Astrocyte of the spinal cord (primary cell): ENCODE measurements around the gene TXNRD1.

Source experiments
- DNase-seq: peaks from one replicate; pipeline ENCODE4 v3.0.0; 2011; ENCODE audit warnings: low read depth, low spot score
- H3K4me3 ChIP-seq: 2 replicates; pipeline ENCODE4 v1.5.1; 2011; ENCODE audit warnings: low read depth, mild to moderate bottlenecking, low read length, moderate library complexity
- CTCF ChIP-seq: IDR thresholded peaks from 2 replicates; pipeline ENCODE4 v1.5.1; 2012; ENCODE audit warnings: low read depth, mild to moderate bottlenecking, low read length, inconsistent platforms
- in situ Hi-C: cut with HindIII; loops from 2 replicates; pipeline ENCODE4 v1.10.0; 2017; ENCODE audit warnings: low sequenced_read_pairs

TXNRD1 gene

DNA sequence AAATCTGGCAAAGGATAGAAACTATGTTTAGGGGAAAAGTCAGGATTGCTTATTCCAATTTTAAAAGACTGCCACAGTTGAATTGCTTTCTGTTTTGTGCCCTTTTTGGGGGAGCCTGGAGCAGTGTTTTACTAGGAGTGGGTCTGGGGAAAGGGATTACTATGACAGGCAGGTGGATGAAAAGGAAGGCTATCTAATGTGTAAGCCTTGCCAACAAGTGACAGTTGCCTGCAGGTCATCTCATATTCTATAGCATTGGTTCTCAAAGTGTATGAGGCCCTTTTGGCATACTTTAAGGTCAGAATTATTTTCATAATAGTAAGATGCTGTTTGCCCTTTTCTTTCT is 92.0 kb downstream of the TXNRD1 start:
- in situ Hi-C loops: no loop called here
- TF ChIP-seq CTCF: no peak
- no peak overlapping the region for H3K4me3 ChIP-seq
- DNase-seq: no peak

GRCh38 chr12:104309446-104309993 is 93.9 kb downstream of the TXNRD1 start:
- no peak for TF ChIP-seq CTCF
- no peak overlapping the region for H3K4me3 ChIP-seq
- in situ Hi-C loops: no loop called here
- no peak for DNase-seq

DNA sequence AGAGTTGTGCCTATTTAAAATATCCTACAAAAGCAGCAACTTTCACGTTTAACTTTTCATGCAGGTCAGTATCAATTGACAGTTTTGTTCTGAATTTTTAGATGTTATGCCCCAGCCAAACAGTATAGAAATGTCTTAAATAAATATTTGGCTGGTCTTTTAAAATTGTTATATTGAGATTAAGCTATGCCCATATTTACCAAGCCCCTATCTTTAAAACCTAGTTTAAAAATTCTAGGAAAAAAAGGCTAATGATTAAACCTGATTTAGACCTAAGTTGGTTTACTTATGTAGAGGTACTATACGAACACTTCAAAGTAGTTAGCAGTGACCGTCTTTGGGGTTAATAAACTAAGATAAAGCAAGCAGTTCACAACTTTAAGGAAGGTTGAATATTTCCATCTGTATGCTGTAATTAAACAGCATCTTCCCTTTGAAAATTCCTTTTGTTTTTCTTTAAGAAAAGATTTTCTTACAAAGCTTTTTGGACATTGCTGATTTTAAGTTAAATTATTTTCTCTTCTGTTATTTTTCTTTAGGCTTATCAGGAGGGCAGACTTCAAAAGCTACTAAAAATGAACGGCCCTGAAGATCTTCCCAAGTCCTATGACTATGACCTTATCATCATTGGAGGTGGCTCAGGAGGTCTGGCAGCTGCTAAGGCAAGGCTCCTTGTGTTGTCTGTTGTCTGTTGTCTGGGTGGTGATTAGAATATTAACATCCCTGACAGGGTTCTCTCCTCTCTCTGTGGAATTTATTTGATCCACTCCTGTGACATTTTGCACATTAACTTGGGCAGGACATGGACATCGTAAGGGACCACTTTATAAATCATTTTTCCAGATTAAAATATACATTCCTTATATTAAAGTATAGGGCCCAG is 95.4 kb downstream of the TXNRD1 start:
- no peak overlapping the region for H3K4me3 ChIP-seq
- DNase-seq: no peak
- TF ChIP-seq CTCF: no peak
- in situ Hi-C loops: no loop called here

DNA sequence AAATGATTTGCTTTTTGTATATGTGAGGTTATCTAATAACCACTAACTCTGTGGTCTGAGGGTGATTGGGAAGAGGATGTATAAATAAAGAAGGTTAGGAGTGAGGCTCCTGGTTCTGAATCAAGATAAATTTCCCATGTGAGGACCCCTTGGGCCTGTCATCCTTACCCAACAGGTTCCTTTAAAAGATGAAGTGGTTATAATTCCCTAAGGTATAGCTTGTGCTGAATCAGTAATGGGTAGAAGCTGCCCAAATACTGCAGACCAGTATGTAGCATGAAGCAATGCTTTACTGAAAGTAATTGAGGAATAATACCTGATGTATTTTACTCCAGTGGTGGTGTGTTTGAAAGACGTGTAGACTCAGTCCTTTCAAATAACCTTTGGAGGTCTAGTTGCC is 96.6 kb downstream of the TXNRD1 start:
- in situ Hi-C loops: no loop called here
- no peak overlapping the region for H3K4me3 ChIP-seq

DNA sequence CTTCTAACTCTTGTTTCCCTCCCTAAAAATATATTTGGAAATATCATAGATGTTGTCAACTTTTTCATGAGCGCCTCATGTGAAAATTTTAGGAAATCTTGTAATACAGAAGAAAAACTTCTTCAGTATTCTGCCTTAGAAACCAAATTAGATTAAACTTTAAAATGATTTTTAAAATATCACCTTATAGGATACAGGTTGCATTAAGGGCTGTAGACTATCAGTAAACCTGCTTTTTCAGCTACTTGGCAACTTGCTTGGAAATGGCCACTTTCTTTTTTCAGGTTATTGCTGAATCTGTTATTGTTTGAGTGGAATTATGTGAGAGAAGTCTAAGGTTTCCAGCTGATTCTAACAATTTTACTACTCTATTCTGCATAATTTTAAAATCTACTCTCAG is 97.1 kb downstream of the TXNRD1 start:
- H3K4me3 ChIP-seq: no peak overlapping the region
- DNase-seq: no peak
- no peak for TF ChIP-seq CTCF
- in situ Hi-C loops: no loop called here

More for the DNA sequence above, 96.6 kb downstream of the TXNRD1 start:
- no peak for TF ChIP-seq CTCF
- DNase-seq: no peak

DNA sequence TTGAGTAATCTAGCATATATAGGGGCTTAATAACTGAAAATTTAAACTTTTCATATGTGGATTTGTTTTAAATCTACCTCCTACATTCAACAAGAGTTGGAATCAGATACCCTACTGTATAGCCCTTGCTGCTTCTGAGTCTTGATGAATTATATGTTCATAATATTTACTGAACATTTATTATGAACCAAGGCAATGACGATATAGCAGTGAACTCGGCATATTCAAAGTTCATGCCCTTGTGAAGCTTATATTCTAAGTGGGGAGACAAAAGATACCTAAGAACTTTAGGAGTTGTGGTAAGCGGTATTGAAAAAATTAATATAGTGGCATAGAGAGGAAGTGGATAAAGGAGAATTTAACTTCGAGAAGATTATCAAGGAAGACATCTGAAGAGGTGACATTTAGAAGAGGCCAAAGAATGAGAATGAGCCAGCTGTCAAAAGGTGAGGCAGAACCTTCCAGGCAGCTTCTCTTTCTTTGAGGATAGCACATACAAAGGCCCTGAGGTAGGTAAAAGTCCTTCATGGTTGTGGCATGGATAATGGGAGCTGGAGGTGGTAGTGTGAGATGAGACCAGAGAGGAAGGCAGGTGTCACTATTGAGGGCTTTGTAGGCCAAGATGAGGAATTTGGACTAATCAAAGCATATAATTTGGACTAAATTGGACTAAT is 98.1 kb downstream of the TXNRD1 start:
- DNase-seq: no peak
- no peak for TF ChIP-seq CTCF
- in situ Hi-C loops: no loop called here

More for the DNA sequence above, 98.1 kb downstream of the TXNRD1 start:
- H3K4me3 ChIP-seq: no peak overlapping the region
